IPS-20b (cell line): ENCODE measurements around the gene ITPKC.
A peak's percentile ranks its signal among the peaks of the same experiment; 100 is the strongest.

Experiments used
- H3K27ac ChIP-seq: one replicate; pipeline ENCODE4 v1.5.1; 2013; ENCODE audit warnings: low read length
- H3K27me3 ChIP-seq: 2 replicates; pipeline ENCODE4 v1.6.1; 2013; ENCODE audit warnings: mild to moderate bottlenecking, low read length, inconsistent platforms; ENCODE audit not compliant: insufficient read depth
- H3K36me3 ChIP-seq: 2 replicates; pipeline ENCODE4 v1.6.1; 2013; ENCODE audit warnings: low read depth, mild to moderate bottlenecking, inconsistent platforms, low read length, moderate library complexity; ENCODE audit not compliant: insufficient read depth
- H3K4me1 ChIP-seq: 2 replicates; pipeline ENCODE4 v1.6.1; 2013; ENCODE audit warnings: mild to moderate bottlenecking, control low read depth, inconsistent platforms, low read length, moderate library complexity; ENCODE audit not compliant: insufficient read depth
- H3K4me3 ChIP-seq: 2 replicates; pipeline ENCODE4 v1.5.1; 2013; ENCODE audit warnings: mild to moderate bottlenecking, low read length, inconsistent platforms
- H3K9ac ChIP-seq: 2 replicates; pipeline ENCODE4 v1.6.1; 2013; ENCODE audit warnings: low read depth, mild to moderate bottlenecking, inconsistent platforms, low read length, moderate library complexity
- H3K9me3 ChIP-seq: 2 replicates; pipeline ENCODE4 v1.6.1; 2013; ENCODE audit warnings: mild to moderate bottlenecking, low read depth, low read length, inconsistent platforms; ENCODE audit not compliant: insufficient read depth

The ITPKC gene

GRCh38 chr19:40691421-40692211, 25.3 kb upstream of the ITPKC start:
- H3K9ac ChIP-seq, result peak overlapping the region; percentile 87; the same call in 1 of the 2 replicates
- H3K27me3 ChIP-seq, result no peaks in the 10 kb centered on the region
- peaks cover 14% of the 10 kb centered on the region for H3K36me3 ChIP-seq
- H3K4me3 ChIP-seq, result peak overlapping the region; percentile 73; the same call in 1 of the 2 replicates
- H3K27ac ChIP-seq, result no peak overlapping the region
- H3K9me3 ChIP-seq, result no peaks in the 10 kb centered on the region
- H3K4me1 ChIP-seq, result peaks cover 3% of the 10 kb centered on the region; the same call in 1 of the 2 replicates

GRCh38 chr19:40692212-40692551, 24.7 kb upstream of the ITPKC start:
- peaks cover 16% of the 10 kb centered on the region for H3K36me3 ChIP-seq
- H3K27ac ChIP-seq, result no peak overlapping the region
- H3K9ac ChIP-seq, result no peak overlapping the region
- H3K9me3 ChIP-seq, result no peaks in the 10 kb centered on the region
- H3K4me3 ChIP-seq, result no peak overlapping the region
- no peaks in the 10 kb centered on the region for H3K27me3 ChIP-seq
- peaks cover 3% of the 10 kb centered on the region; the same call in 1 of the 2 replicates for H3K4me1 ChIP-seq

- no peak overlapping the region for H3K9ac ChIP-seq
- H3K9me3 ChIP-seq, result no peaks in the 10 kb centered on the region
- no peak overlapping the region for H3K4me3 ChIP-seq
- no peaks in the 10 kb centered on the region for H3K27me3 ChIP-seq
- H3K36me3 ChIP-seq, result peaks cover 16% of the 10 kb centered on the region
- H3K4me1 ChIP-seq, result peaks cover 3% of the 10 kb centered on the region; the same call in 1 of the 2 replicates
- no peak overlapping the region for H3K27ac ChIP-seq
These were observed 23.6 kb upstream of the ITPKC start for GRCh38 chr19:40693150-40693788.

- Histone ChIP-seq H3K4me3 (no peak overlapping the region), H3K9me3 (no peaks in the 10 kb centered on the region), H3K36me3 (peaks cover 16% of the 10 kb centered on the region), H3K9ac (no peak overlapping the region), H3K27me3 (no peaks in the 10 kb centered on the region), H3K4me1 (peaks cover 3% of the 10 kb centered on the region; the same call in 1 of the 2 replicates), H3K27ac (no peak overlapping the region)
These were observed 23.0 kb upstream of the ITPKC start for GRCh38 chr19:40693896-40694295.

- no peak overlapping the region for H3K27ac ChIP-seq
- no peak overlapping the region for H3K4me3 ChIP-seq
- H3K9me3 ChIP-seq, result no peaks in the 10 kb centered on the region
- no peaks in the 10 kb centered on the region for H3K27me3 ChIP-seq
- peaks cover 3% of the 10 kb centered on the region; the same call in 1 of the 2 replicates for H3K4me1 ChIP-seq
- no peak overlapping the region for H3K9ac ChIP-seq
- H3K36me3 ChIP-seq, result peaks cover 29% of the 10 kb centered on the region
These were observed 21.0 kb upstream of the ITPKC start for GRCh38 chr19:40695881-40696280.

GRCh38 chr19:40697007-40697406, 19.9 kb upstream of the ITPKC start:
- Histone ChIP-seq H3K9ac (no peak overlapping the region), H3K9me3 (no peaks in the 10 kb centered on the region), H3K27ac (no peak overlapping the region), H3K27me3 (no peaks in the 10 kb centered on the region), H3K4me3 (no peak overlapping the region), H3K4me1 (no peaks in the 10 kb centered on the region), H3K36me3 (peaks cover 40% of the 10 kb centered on the region)

- Histone ChIP-seq H3K4me1 (no peaks in the 10 kb centered on the region), H3K36me3 (peaks cover 60% of the 10 kb centered on the region), H3K27ac (no peak overlapping the region), H3K9me3 (no peaks in the 10 kb centered on the region), H3K27me3 (no peaks in the 10 kb centered on the region), H3K4me3 (no peak overlapping the region), H3K9ac (no peak overlapping the region)
These were observed 16.8 kb upstream of the ITPKC start for GRCh38 chr19:40700083-40700482.

- Histone ChIP-seq H3K27me3 (no peaks in the 10 kb centered on the region), H3K4me3 (no peak overlapping the region), H3K4me1 (no peaks in the 10 kb centered on the region), H3K9ac (no peak overlapping the region), H3K36me3 (peaks cover 64% of the 10 kb centered on the region), H3K27ac (no peak overlapping the region), H3K9me3 (no peaks in the 10 kb centered on the region)
These were observed 15.2 kb upstream of the ITPKC start for GRCh38 chr19:40701758-40702157.

GRCh38 chr19:40702337-40703012, 14.4 kb upstream of the ITPKC start:
- H3K9ac ChIP-seq, result peak overlapping the region; percentile 23; the same call in 1 of the 2 replicates
- H3K9me3 ChIP-seq, result no peaks in the 10 kb centered on the region
- H3K4me1 ChIP-seq, result no peaks in the 10 kb centered on the region
- H3K27ac ChIP-seq, result no peak overlapping the region
- H3K36me3 ChIP-seq, result peaks cover 65% of the 10 kb centered on the region
- no peaks in the 10 kb centered on the region for H3K27me3 ChIP-seq
- H3K4me3 ChIP-seq, result no peak overlapping the region

GRCh38 chr19:40703029-40703755, 13.7 kb upstream of the ITPKC start:
- H3K36me3 ChIP-seq, result peaks cover 71% of the 10 kb centered on the region
- no peak overlapping the region; the same call in 1 of the 2 replicates for H3K9ac ChIP-seq
- H3K27me3 ChIP-seq, result no peaks in the 10 kb centered on the region
- H3K4me3 ChIP-seq, result no peak overlapping the region
- H3K4me1 ChIP-seq, result no peaks in the 10 kb centered on the region
- H3K27ac ChIP-seq, result no peak overlapping the region
- H3K9me3 ChIP-seq, result no peaks in the 10 kb centered on the region
